ENCODE results near the gene CUX1.

The CUX1 gene

DNA sequence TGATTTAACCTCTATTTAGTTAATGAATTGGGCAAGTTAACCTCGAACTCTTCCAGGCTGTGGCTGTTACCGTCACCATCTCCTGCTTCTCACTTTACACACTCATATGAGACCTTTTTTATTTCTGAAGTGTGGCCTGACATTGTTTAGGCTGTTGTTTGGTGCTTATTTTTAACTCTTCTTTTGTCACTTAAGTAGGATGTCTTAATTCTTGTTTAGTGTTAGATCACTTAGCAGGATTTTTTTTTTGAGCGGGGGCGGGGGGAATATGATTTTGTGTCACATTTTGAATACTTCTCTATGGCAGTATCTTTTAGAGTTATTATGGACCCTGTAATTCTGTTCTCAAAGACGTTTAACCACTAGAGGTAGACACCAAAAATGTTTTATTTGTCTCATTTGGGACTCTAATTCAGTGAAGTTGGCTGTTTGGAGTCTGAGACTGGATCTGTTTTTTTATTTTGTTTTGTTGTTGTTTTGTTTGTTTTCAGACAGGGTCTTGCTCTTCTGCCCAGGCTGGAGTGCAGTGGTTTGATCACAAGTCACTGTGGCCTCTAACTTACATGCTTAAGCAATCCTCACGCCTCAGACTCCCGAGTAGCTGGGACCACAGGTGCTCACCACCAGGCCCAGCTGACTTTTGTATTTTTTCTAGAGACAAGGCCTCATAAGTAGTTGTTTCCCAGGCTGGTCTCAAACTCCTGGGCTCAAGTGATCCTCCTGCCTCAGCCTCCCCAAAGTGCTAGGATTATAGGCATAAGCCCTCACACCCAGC is 73.5 kb downstream of the CUX1 start:
- no peak overlapping the region for H3K4me3 ChIP-seq (ENCODE audit: low read depth, low read length)
- DNase-seq (ENCODE audit: low read depth, low spot score): no peak
- TF ChIP-seq, protein P1, sequence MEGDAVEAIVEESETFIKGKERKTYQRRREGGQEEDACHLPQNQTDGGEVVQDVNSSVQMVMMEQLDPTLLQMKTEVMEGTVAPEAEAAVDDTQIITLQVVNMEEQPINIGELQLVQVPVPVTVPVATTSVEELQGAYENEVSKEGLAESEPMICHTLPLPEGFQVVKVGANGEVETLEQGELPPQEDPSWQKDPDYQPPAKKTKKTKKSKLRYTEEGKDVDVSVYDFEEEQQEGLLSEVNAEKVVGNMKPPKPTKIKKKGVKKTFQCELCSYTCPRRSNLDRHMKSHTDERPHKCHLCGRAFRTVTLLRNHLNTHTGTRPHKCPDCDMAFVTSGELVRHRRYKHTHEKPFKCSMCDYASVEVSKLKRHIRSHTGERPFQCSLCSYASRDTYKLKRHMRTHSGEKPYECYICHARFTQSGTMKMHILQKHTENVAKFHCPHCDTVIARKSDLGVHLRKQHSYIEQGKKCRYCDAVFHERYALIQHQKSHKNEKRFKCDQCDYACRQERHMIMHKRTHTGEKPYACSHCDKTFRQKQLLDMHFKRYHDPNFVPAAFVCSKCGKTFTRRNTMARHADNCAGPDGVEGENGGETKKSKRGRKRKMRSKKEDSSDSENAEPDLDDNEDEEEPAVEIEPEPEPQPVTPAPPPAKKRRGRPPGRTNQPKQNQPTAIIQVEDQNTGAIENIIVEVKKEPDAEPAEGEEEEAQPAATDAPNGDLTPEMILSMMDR (IDR thresholded peaks at IDR 0.05; ENCODE audit: low read depth, low read length): no peak
- in situ Hi-C loops (cut with HindIII; ENCODE audit: low sequenced_read_pairs): no loop called here

DNA sequence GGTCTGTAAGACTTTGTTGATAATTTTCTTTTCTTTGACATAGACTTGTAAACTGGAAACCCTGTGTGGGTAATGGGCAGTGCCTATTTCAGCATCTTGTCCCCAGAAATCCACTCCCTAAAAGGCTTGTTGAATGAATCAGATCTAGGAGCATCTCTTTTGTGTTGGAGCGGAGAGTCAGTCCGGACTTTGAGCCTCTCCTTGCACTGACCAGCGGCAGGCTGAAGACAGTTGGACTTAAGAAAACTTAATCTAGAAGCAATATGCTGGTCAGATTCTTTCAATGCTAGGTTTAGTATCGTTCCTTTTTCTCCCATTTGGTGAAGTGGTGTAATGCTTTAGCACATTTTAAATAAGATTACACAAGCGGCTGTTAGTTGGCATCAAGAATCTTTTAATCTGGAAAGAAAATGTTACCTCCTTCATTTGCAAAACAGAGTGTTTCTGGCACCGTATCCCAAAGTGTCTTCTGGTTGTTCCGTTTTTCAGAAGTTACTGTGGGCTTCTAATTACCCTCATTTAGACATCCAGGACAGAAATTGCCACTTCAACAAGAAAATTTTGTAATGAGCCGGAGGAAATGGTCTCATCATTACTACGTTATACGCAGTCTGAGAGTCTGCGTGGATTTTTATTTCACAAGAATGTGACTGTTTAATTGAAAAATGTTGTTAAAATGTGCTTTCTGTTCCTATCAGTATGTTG is 74.7 kb downstream of the CUX1 start:
- DNase-seq (ENCODE audit: low read depth, low spot score): no peak
- H3K4me3 ChIP-seq (ENCODE audit: low read depth, low read length): no peak overlapping the region
- in situ Hi-C loops (cut with HindIII; ENCODE audit: low sequenced_read_pairs): no loop called here
- TF ChIP-seq, protein P1 (IDR thresholded peaks at IDR 0.05; ENCODE audit: low read depth, low read length): no peak

DNA sequence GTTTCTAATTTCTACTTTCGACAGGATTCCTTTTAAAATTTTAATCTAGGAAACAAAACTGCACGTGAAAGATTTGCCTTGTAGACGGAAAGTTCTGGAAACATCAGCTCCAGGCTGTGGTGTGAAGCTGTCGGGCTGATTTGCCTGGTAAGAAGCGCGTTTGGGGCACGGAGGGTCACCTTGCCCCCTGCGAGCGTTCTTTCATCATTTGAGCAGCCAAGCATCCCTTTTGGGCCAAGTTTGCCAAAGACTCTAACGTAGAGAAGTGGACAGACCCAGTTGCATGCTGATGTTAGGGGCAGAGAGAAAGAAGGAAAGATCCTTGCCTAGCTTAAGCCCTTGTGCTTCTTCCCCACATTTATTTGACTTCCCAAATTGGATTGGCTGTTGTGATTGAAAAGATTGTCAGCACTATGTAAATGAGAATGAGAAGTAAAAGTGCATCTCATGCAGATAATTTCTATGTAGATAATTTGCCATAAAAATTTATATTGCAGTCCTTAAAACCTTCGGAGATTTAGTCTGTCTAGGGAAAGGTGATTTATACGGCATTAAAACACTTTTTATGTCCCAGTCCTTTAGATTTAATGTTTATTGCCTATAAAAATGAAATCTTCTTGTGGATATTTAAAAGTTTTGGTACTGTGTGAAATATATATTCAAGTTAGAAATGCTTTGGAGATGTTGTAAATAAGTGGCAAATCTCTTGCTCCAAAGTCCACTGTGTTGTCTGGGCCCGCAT is 76.1 kb downstream of the CUX1 start:
- no peak overlapping the region for H3K4me3 ChIP-seq (ENCODE audit: low read depth, low read length)
- in situ Hi-C loops (cut with HindIII; ENCODE audit: low sequenced_read_pairs): no loop called here
- TF ChIP-seq, protein P1 (IDR thresholded peaks at IDR 0.05; ENCODE audit: low read depth, low read length): no peak

DNA sequence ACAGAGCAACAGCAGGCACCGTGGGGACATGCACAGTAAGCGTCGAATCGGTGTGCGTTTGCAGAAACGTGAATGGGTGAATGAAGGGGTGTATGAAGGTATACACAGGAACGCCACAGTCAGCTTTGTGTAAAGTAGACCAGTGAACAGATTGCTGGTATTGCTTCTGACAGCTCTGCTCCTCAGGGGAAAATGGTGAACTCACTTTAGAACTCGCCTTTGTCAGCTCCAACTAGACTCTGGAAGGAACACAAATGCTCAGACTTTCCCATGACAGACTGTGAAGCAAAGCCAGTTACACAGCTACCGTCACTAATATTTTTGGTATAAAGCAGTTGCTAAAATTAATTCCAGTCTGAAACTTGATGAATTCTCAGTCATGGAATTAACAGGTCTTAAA is 78.9 kb downstream of the CUX1 start:
- DNase-seq (ENCODE audit: low read depth, low spot score): no peak
- no peak overlapping the region for H3K4me3 ChIP-seq (ENCODE audit: low read depth, low read length)
- TF ChIP-seq, protein P1 (IDR thresholded peaks at IDR 0.05; ENCODE audit: low read depth, low read length): no peak
- in situ Hi-C loops (cut with HindIII; ENCODE audit: low sequenced_read_pairs): no loop called here

More for the DNA sequence above, 76.1 kb downstream of the CUX1 start:
- DNase-seq (ENCODE audit: low read depth, low spot score): no peak

DNA sequence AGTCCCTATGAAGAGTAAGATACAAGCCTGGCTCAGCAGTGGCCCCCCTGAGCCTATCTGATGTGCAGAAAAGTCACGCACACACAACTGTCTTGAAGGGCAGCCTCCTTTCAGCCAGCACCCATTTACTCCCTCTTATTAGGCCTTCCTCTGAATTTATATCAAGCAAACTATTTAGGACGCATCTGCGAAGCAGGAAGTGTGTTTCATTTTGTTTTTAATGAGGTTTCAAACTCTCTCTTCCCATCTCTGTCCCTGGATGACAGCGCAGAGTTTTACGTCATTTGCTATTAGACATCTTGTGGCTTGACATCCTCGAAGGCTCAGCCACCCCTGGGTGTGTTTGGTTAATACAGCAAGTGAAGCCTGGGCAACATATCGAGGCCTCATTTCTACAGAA is 79.5 kb downstream of the CUX1 start:
- DNase-seq (ENCODE audit: low read depth, low spot score): no peak
- in situ Hi-C loops (cut with HindIII; ENCODE audit: low sequenced_read_pairs): no loop called here
- TF ChIP-seq, protein P1 (IDR thresholded peaks at IDR 0.05; ENCODE audit: low read depth, low read length): no peak
- no peak overlapping the region for H3K4me3 ChIP-seq (ENCODE audit: low read depth, low read length)

DNA sequence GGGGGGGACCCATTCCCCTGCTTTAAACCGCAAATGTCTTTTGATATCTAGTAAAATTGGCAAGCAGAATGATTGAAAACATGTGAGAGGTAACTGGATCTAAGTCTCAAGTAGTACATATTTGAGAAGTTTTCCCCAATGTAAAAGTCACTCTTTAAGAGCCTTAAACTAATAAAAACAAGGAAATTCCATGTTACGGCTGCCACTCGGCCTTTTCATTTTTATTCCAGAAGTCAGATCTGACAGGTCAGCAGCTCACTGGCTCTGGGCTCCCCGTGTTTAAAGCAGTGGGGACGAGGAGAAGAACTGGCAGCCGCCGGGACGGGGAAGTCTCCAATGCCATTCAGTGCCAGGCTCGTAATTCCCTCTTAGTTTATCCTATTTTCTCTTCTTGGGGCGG is 80.7 kb downstream of the CUX1 start:
- TF ChIP-seq, protein P1 (IDR thresholded peaks at IDR 0.05; ENCODE audit: low read depth, low read length): no peak
- in situ Hi-C loops (cut with HindIII; ENCODE audit: low sequenced_read_pairs): no loop called here
- DNase-seq (ENCODE audit: low read depth, low spot score): no peak
- no peak overlapping the region for H3K4me3 ChIP-seq (ENCODE audit: low read depth, low read length)
